Liver (tissue), 3 donors: ENCODE measurements around the gene ZEB1.

Experiments
- ATF3 ChIP-seq: IDR thresholded peaks from 2 replicates; pipeline ENCODE4 v1.6.1; 2016; ENCODE audit warnings: antibody characterized with exemption
- CTCF ChIP-seq: fragments of 150-350 bp; IDR thresholded peaks from 2 replicates; pipeline ENCODE4 v1.5.1; 2017; ENCODE audit warnings: improper control_type of control experiment, low read depth, low read length; ENCODE audit not compliant: missing input control
- FOXA1 ChIP-seq: IDR thresholded peaks from 2 replicates; pipeline ENCODE4 v1.6.1; 2016; ENCODE audit warnings: antibody characterized with exemption
- GABPA ChIP-seq, 2 donors: IDR thresholded peaks in 1 of 2; conservative IDR thresholded peaks in 1 of 2; 2 replicates each; pipeline ENCODE4 v1.6.1; 2016; ENCODE audit warnings: antibody characterized with exemption in 2 of 2, mild to moderate bottlenecking in 1 of 2, moderate library complexity in 1 of 2
- HNF4A ChIP-seq, 2 donors: conservative IDR thresholded peaks; 2 replicates each; pipeline ENCODE4 v1.6.1; 2016; ENCODE audit warnings: antibody characterized with exemption in 2 of 2, mild to moderate bottlenecking in 2 of 2
- JUND ChIP-seq, 2 donors: IDR thresholded peaks; 2 replicates each; pipeline ENCODE4 v1.6.1; 2016; ENCODE audit warnings: antibody characterized with exemption in 2 of 2
- MAX ChIP-seq: IDR thresholded peaks from 2 replicates; pipeline ENCODE4 v1.6.1; 2016; ENCODE audit warnings: antibody characterized with exemption
- RAD21 ChIP-seq, 2 donors: IDR thresholded peaks; 2 replicates each; pipeline ENCODE4 v1.6.1; 2016; ENCODE audit warnings: antibody characterized with exemption in 2 of 2, mild to moderate bottlenecking in 2 of 2
- RXRA ChIP-seq, 2 donors: IDR thresholded peaks; 2 replicates each; pipeline ENCODE4 v1.6.1; 2017 to 2018; ENCODE audit warnings: antibody characterized with exemption in 2 of 2, mild to moderate bottlenecking in 1 of 2
- SP1 ChIP-seq: IDR thresholded peaks from 2 replicates; pipeline ENCODE4 v1.6.1; 2018; ENCODE audit warnings: antibody characterized with exemption, mild to moderate bottlenecking
- YY1 ChIP-seq: IDR thresholded peaks from 2 replicates; pipeline ENCODE4 v1.6.1; 2016; ENCODE audit warnings: antibody characterized with exemption, mild to moderate bottlenecking
- donor health status: healthy.
- donor health status: healthy.

GRCh38 chr10:31347705-31348104 is 28.7 kb downstream of the ZEB1 start:
- no peak for TF ChIP-seq CTCF
- no peak for TF ChIP-seq ATF3
- TF ChIP-seq GABPA (IDR thresholded peaks at IDR 0.05 in 1 of 2, conservative IDR thresholded peaks at IDR 0.05 in 1 of 2) = no peak
- no peak for TF ChIP-seq RAD21 (IDR thresholded peaks at IDR 0.05)
- no peak for TF ChIP-seq MAX
- TF ChIP-seq HNF4A (conservative IDR thresholded peaks at IDR 0.05) = no peak
- TF ChIP-seq SP1 = no peak
- TF ChIP-seq FOXA1 = no peak
- TF ChIP-seq YY1 = no peak
- TF ChIP-seq RXRA (IDR thresholded peaks at IDR 0.05) = no peak
- no peak for TF ChIP-seq JUND (IDR thresholded peaks at IDR 0.05)
